Gastrocnemius medialis (tissue), 4 donors: Measurements from ENCODE around the gene MT1G.
"Not testable (repeated sequence)": the region's sequence is repeated elsewhere in the genome, so short reads cannot be mapped to it uniquely, and the experiment has no call there.

Experiments
- POLR2A ChIP-seq, 2 donors: fragments of 450-650 bp; IDR thresholded peaks; one replicate each; pipeline ENCODE4 v1.6.1; 2017; ENCODE audit warnings: antibody characterized with exemption in 2 of 2, mild to moderate bottlenecking in 2 of 2, moderate library complexity in 2 of 2
- TF ChIP-seq, protein P1 (sequence below), 5 experiments: fragments of 450-650 bp in 3 of 5; fragments of 200-600 bp in 2 of 5; sonication (generic) in 2 of 5; IDR thresholded peaks in 4 of 5; conservative IDR thresholded peaks in 1 of 5; 1 replicate in 4 of 5; 2 replicates in 1 of 5; pipeline ENCODE4 v1.5.1; 2016 to 2019; ENCODE audit warnings: antibody characterized with exemption in 5 of 5, mild to moderate bottlenecking in 3 of 5, moderate library complexity in 3 of 5

- TF ChIP-seq, protein P1, sequence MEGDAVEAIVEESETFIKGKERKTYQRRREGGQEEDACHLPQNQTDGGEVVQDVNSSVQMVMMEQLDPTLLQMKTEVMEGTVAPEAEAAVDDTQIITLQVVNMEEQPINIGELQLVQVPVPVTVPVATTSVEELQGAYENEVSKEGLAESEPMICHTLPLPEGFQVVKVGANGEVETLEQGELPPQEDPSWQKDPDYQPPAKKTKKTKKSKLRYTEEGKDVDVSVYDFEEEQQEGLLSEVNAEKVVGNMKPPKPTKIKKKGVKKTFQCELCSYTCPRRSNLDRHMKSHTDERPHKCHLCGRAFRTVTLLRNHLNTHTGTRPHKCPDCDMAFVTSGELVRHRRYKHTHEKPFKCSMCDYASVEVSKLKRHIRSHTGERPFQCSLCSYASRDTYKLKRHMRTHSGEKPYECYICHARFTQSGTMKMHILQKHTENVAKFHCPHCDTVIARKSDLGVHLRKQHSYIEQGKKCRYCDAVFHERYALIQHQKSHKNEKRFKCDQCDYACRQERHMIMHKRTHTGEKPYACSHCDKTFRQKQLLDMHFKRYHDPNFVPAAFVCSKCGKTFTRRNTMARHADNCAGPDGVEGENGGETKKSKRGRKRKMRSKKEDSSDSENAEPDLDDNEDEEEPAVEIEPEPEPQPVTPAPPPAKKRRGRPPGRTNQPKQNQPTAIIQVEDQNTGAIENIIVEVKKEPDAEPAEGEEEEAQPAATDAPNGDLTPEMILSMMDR (IDR thresholded peaks at IDR 0.05 in 4 of 5, conservative IDR thresholded peaks at IDR 0.05 in 1 of 5), result not testable (repeated sequence)
- TF ChIP-seq POLR2A (IDR thresholded peaks at IDR 0.05), result not testable (repeated sequence)
Observed at GRCh38 chr16:56674570-56674969, 6.7 kb upstream of the MT1G start.
